HCT116 (cell line): Measurements from ENCODE around the gene NRROS. TPM values are rescaled to one million over a fixed set of nuclear protein-coding genes. Genes with fewer than 3 reads are reported as not detected.

Experiments used
- ATAC-seq: fragments of 200-7000 bp; cut with Tn5 transposase; 2 replicates; pipeline ENCODE4 v1.9.1; 2020; ENCODE audit warnings: mild to moderate bottlenecking, moderate library complexity
- BruUV-seq: library from RNA; stranded (reverse); fragments of 400-500 nt; replicated peaks from 2 replicates; lab custom pipeline; 2021; lab: Mats Ljungman, UMichigan
- CTCF ChIA-PET: fragments of 300-600 bp; sonication (Branson Sonifier 250); formaldehyde crosslinking; loops from one replicate; lab custom pipeline; 2021; ENCODE audit warnings: antibody characterized with exemption; lab: Charles Lee
- POLR2A ChIA-PET: fragments of 300-600, 350-600 bp; sonication (Branson Sonifier 250); formaldehyde crosslinking; loops from one replicate; lab custom pipeline; 2021; ENCODE audit warnings: antibody characterized with exemption; lab: Charles Lee
- RAD21 ChIA-PET, 2 experiments: fragments of 300-600 bp; sonication (Branson Sonifier 250); formaldehyde crosslinking; loops; one replicate each; lab custom pipeline; 2023; ENCODE audit warnings: low total read pairs in 2 of 2; ENCODE audit not compliant: uncharacterized antibody in 2 of 2, unreplicated experiment in 2 of 2, low non-redundant PET in 1 of 2; lab: Charles Lee
- DNase-seq: peaks from one replicate; pipeline ENCODE4 v3.0.0-alpha.2; 2010; ENCODE audit warnings: low read depth, low spot score
- H2AFZ ChIP-seq: fragments of 200-600 bp; shearing (Covaris generic), sonication (generic); 2 replicates; pipeline ENCODE4 v1.6.1; 2017; ENCODE audit warnings: low read depth, mixed run types, mixed read lengths, antibody characterized with exemption, low read length; ENCODE audit not compliant: poor library complexity, severe bottlenecking
- H3K27ac ChIP-seq: 2 replicates; pipeline ENCODE4 v1.5.1; 2012; ENCODE audit warnings: low read depth, low read length
- H3K27me3 ChIP-seq: fragments of 200-600 bp; sonication (generic); 2 replicates; pipeline ENCODE4 v1.6.1; 2016; ENCODE audit warnings: mixed run types, low read length, mixed read lengths; ENCODE audit not compliant: insufficient read depth
- H3K36me3 ChIP-seq, 2 experiments: fragments of 200-500 bp in 1 of 2; fragments of 200-600 bp in 1 of 2; sonication (Bioruptor generic) in 1 of 2; sonication (generic) in 1 of 2; 2 replicates each; pipeline versions ENCODE4 v1.5.1 to v1.6.1; 2014 to 2016; ENCODE audit warnings: low read length in 2 of 2, inconsistent platforms in 1 of 2, mixed read lengths in 1 of 2, mixed run types in 1 of 2; ENCODE audit not compliant: insufficient read depth in 2 of 2, control insufficient read depth in 1 of 2
- H3K4me1 ChIP-seq, 2 experiments: fragments of 200-600 bp in 1 of 2; sonication (generic) in 1 of 2; 2 replicates each; pipeline versions ENCODE4 v1.5.1 to v1.6.1; 2012 to 2017; ENCODE audit warnings: low read length in 2 of 2, inconsistent platforms in 1 of 2, mild to moderate bottlenecking in 1 of 2, mixed read lengths in 1 of 2, mixed run types in 1 of 2, moderate library complexity in 1 of 2; ENCODE audit not compliant: insufficient read depth in 2 of 2, control insufficient read depth in 1 of 2
- H3K4me2 ChIP-seq: fragments of 200-600 bp; sonication (generic); 2 replicates; pipeline ENCODE4 v1.6.1; 2017; ENCODE audit warnings: mixed run types, low read length, mixed read lengths
- H3K4me3 ChIP-seq, 2 experiments: fragments of 200-600 bp in 1 of 2; sonication (generic) in 1 of 2; replicated peaks in 1 of 2; 2 replicates each; pipeline ENCODE4 v1.5.1; 2011 to 2016; ENCODE audit warnings: low read length in 2 of 2, control low read depth in 1 of 2, low read depth in 1 of 2, mild to moderate bottlenecking in 1 of 2, mixed read lengths in 1 of 2, mixed run types in 1 of 2
- H3K79me2 ChIP-seq: fragments of 200-600 bp; sonication (generic); 2 replicates; pipeline ENCODE4 v1.6.1; 2017; ENCODE audit warnings: mild to moderate bottlenecking, mixed run types, low read length, moderate library complexity, mixed read lengths; ENCODE audit not compliant: insufficient read depth
- H3K9ac ChIP-seq: fragments of 200-600 bp; sonication (generic); 2 replicates; pipeline ENCODE4 v1.6.1; 2016; ENCODE audit warnings: low read length, mixed read lengths
- H3K9me2 ChIP-seq: fragments of 200-600 bp; sonication (generic), shearing (Covaris generic); 2 replicates; pipeline ENCODE4 v1.6.1; 2017; ENCODE audit warnings: mixed run types, mild to moderate bottlenecking, moderate library complexity; ENCODE audit not compliant: insufficient read depth
- H3K9me3 ChIP-seq, 2 experiments: fragments of 200-500 bp in 1 of 2; fragments of 200-600 bp in 1 of 2; sonication (Bioruptor generic) in 1 of 2; sonication (generic) in 1 of 2; 2 replicates each; pipeline ENCODE4 v1.6.1; 2014 to 2017; ENCODE audit warnings: low read length in 2 of 2, mixed read lengths in 2 of 2, inconsistent platforms in 1 of 2, low read depth in 1 of 2, mild to moderate bottlenecking in 1 of 2, mixed run types in 1 of 2, moderate library complexity in 1 of 2; ENCODE audit not compliant: control insufficient read depth in 1 of 2, insufficient read depth in 1 of 2
- H4K20me1 ChIP-seq: fragments of 200-600 bp; sonication (generic), shearing (Covaris generic); 2 replicates; pipeline ENCODE4 v1.6.1; 2017; ENCODE audit warnings: mixed run types, mild to moderate bottlenecking, moderate library complexity; ENCODE audit not compliant: insufficient read depth
- CBX3 ChIP-seq: IDR thresholded peaks from 2 replicates; pipeline ENCODE4 v1.6.1; 2012; ENCODE audit warnings: low read depth
- CEBPB ChIP-seq: IDR thresholded peaks from 2 replicates; pipeline ENCODE4 v1.6.1; 2012; ENCODE audit warnings: low read depth
- CTCF ChIP-seq, 3 experiments: fragments of 200-600 bp in 1 of 3; sonication (generic) in 1 of 3; IDR thresholded peaks in 2 of 3; conservative IDR thresholded peaks in 1 of 3; 2 replicates each; pipeline ENCODE4 v1.5.1; 2012 to 2017; ENCODE audit warnings: low read depth in 2 of 3, low read length in 2 of 3, antibody characterized with exemption in 1 of 3, borderline replicate concordance in 1 of 3, control low read depth in 1 of 3, mild to moderate bottlenecking in 1 of 3, mixed read lengths in 1 of 3, mixed run types in 1 of 3, moderate library complexity in 1 of 3; ENCODE audit not compliant: insufficient read depth in 1 of 3
- EGR1 ChIP-seq: IDR thresholded peaks from 2 replicates; pipeline ENCODE4 v1.6.1; 2012; ENCODE audit warnings: low read depth
- ELF1 ChIP-seq: IDR thresholded peaks from 2 replicates; pipeline ENCODE4 v1.6.1; 2012; ENCODE audit warnings: low read depth, borderline replicate concordance
- EZH2phosphoT487 ChIP-seq: fragments of 200-600 bp; IDR thresholded peaks from 2 replicates; pipeline ENCODE4 v1.6.1; 2018; ENCODE audit warnings: antibody characterized with exemption, borderline replicate concordance
- POLR2A ChIP-seq: IDR thresholded peaks from 2 replicates; pipeline ENCODE4 v1.7.0; 2011; ENCODE audit warnings: borderline replicate concordance; ENCODE audit not compliant: insufficient read depth, insufficient read length; ENCODE audit errors: extremely low read depth
- RAD21 ChIP-seq: IDR thresholded peaks from 2 replicates; pipeline ENCODE4 v1.6.1; 2012; ENCODE audit warnings: low read depth, mild to moderate bottlenecking
- SP1 ChIP-seq: IDR thresholded peaks from 2 replicates; pipeline ENCODE4 v1.6.1; 2012; ENCODE audit warnings: low read depth
- TCF7L2 ChIP-seq: IDR thresholded peaks from 2 replicates; pipeline ENCODE4 v1.7.0; 2011; ENCODE audit warnings: borderline replicate concordance, inconsistent platforms; ENCODE audit not compliant: insufficient read depth, insufficient read length; ENCODE audit errors: extremely low read depth
- YY1 ChIP-seq: IDR thresholded peaks from 2 replicates; pipeline ENCODE4 v1.6.1; 2011; ENCODE audit warnings: low read length, low read depth, moderate library complexity, mild to moderate bottlenecking; ENCODE audit not compliant: insufficient replicate concordance; ENCODE audit errors: extremely low read depth
- ZFX ChIP-seq: fragments of 450-650 bp; IDR thresholded peaks from 2 replicates; pipeline ENCODE4 v1.6.1; 2017
- ZNF274 ChIP-seq: fragments of 200-500 bp; sonication (Bioruptor generic); IDR thresholded peaks from 2 replicates; pipeline ENCODE4 v1.6.1; 2014; ENCODE audit warnings: mild to moderate bottlenecking, low read depth, low read length, inconsistent platforms
- intact Hi-C: fragments of 100-400 bp; cut with micrococcal nuclease; formaldehyde crosslinking; loops from 2 replicates; pipeline ENCODE4 v1.10.0; 2022
- total RNA-seq: library from RNA; stranded (reverse); gene quantifications from one replicate; pipeline ENCODE4 v1.2.1, GENCODE V29; 2021; ENCODE audit not compliant: unreplicated experiment
- TF ChIP-seq, protein P1 (sequence below): IDR thresholded peaks from 2 replicates; pipeline ENCODE4 v1.6.1; 2011; ENCODE audit warnings: mild to moderate bottlenecking, low read length, moderate library complexity; ENCODE audit not compliant: insufficient replicate concordance; ENCODE audit errors: extremely low read depth
- TF ChIP-seq, protein P2 (sequence below): IDR thresholded peaks from 2 replicates; pipeline ENCODE4 v1.6.1; 2012

Gene NRROS
- total RNA-seq, 1 experiment from 2014 or later: 0.12 TPM

DNA sequence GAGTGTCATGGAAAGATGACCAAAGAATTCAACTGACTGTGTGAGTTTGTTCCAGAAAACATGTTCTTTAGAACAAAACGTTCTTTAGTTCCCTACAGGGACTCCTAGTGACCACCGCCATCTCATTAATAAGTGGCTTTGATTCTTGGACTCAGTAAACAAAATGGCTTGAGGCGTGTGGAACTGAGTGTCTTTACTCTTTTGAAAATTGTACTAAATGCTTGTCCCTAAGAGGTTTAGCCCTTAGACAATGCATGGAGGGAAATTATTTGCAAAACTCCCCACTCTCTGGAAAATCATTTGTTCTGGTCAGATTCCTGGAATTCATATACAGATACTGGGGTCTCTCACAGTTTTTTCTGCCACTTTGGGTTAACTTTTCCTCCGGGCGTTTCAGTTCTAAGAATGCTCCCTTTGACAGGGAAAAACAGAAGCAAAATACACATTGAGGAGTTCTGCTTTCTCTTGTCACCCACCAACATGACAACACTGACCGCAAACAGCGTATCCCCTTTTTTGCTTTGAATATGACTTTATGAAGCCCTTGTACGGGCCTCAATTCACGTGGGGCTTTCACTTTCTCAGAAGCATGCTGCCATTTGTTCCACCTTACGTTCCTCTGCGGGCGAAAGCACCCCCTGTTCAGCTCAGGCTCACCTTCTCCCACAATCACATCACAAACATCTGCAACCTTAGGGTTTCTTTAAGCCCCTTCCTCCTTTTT, 15.3 kb upstream of the NRROS start:
- H3K9me3 ChIP-seq: no peaks in the 10 kb centered on the region
- no peak overlapping the region for H3K4me3 ChIP-seq
- no peaks in the 10 kb centered on the region for H3K79me2 ChIP-seq
- POLR2A ChIA-PET: no interaction called here
- no peak overlapping the region for H3K4me2 ChIP-seq
- no TSS peak for BruUV-seq
- no peaks in the 10 kb centered on the region for H3K27me3 ChIP-seq
- H3K27ac ChIP-seq: no peak overlapping the region
- CTCF ChIA-PET: no interaction called here
- no peak overlapping the region for H2AFZ ChIP-seq
- H3K9ac ChIP-seq: no peak overlapping the region
- no peaks in the 10 kb centered on the region for H4K20me1 ChIP-seq
- RAD21 ChIA-PET: no interaction called here
- intact Hi-C loops: no loop called here
- TF ChIP-seq EGR1: no peak
- no peak for TF ChIP-seq ELF1
- no peak for TF ChIP-seq CEBPB
- TF ChIP-seq TCF7L2: no peak
- TF ChIP-seq CTCF (IDR thresholded peaks at IDR 0.05 in 2 of 3, conservative IDR thresholded peaks at IDR 0.05 in 1 of 3; ENCODE audit: borderline replicate concordance in 1 of 3, insufficient read depth in 1 of 3, low read depth in 2 of 3, low read length in 2 of 3): no peak
- TF ChIP-seq SP1: no peak
- TF ChIP-seq ZNF274: no peak
- no peak for TF ChIP-seq CBX3
- no peak for TF ChIP-seq ZFX
- TF ChIP-seq RAD21: no peak
- no peak for TF ChIP-seq YY1
- TF ChIP-seq, protein P1, sequence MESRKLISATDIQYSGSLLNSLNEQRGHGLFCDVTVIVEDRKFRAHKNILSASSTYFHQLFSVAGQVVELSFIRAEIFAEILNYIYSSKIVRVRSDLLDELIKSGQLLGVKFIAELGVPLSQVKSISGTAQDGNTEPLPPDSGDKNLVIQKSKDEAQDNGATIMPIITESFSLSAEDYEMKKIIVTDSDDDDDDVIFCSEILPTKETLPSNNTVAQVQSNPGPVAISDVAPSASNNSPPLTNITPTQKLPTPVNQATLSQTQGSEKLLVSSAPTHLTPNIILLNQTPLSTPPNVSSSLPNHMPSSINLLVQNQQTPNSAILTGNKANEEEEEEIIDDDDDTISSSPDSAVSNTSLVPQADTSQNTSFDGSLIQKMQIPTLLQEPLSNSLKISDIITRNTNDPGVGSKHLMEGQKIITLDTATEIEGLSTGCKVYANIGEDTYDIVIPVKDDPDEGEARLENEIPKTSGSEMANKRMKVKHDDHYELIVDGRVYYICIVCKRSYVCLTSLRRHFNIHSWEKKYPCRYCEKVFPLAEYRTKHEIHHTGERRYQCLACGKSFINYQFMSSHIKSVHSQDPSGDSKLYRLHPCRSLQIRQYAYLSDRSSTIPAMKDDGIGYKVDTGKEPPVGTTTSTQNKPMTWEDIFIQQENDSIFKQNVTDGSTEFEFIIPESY: no peak
- TF ChIP-seq, protein P2, sequence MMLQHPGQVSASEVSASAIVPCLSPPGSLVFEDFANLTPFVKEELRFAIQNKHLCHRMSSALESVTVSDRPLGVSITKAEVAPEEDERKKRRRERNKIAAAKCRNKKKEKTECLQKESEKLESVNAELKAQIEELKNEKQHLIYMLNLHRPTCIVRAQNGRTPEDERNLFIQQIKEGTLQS: no peak
- no peak for TF ChIP-seq POLR2A
- no peak for TF ChIP-seq EZH2phosphoT487
- H3K4me1 ChIP-seq: peaks cover 0 to 3% of the 10 kb centered on the region in 2 experiments; a peak in 1 of 4 replicates
- no peaks in the 10 kb centered on the region for H3K36me3 ChIP-seq
- DNase-seq: no peak
- ATAC-seq: no peak
- no peaks in the 10 kb centered on the region for H3K9me2 ChIP-seq
